GM10266 (cell line): ENCODE data around the gene HSPA9.

Source experiments
- DNase-seq: peaks from one replicate; pipeline ENCODE4 v3.0.0; 2012; ENCODE audit errors: extremely low spot score
- CTCF ChIP-seq: IDR thresholded peaks from 2 replicates; pipeline ENCODE4 v1.5.1; 2012; ENCODE audit warnings: mild to moderate bottlenecking, low read depth; ENCODE audit not compliant: control insufficient read depth, insufficient read depth; ENCODE audit errors: missing control alignments

Gene HSPA9

DNA sequence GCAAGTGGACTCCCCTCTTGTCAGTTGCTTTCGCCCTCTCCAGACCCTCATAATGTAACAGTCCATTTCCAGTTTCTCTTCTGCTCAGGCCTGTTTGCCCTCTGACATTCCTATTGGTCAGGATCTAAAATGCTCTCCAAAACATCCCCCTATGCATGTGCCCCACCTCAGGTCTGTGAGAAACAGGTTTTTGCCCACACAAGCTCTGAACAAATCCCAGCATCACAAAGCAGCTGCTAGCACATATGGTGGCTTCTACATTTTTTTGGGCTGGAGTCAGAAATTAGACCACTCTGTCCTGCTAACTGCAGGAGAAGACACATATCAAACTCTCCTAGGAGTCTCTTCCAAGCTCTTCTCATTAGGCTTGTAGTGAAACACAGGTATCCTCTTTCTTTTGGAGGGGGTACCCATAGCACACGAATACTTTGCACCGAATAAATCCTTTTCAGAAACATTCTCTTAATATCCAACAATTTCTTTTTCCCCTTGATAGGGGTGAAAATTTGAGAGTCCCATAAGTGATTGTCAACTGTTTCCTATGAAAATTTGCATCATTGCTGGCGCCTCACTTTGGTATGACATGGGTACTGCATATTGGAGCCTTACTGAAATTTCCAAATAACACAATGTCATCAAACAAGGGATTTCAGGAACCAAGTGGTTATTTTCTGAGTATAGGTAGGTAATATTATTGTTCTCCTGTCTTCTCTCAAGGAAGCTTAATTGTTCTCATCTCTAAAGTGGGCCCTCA lies 19.3 kb upstream of the HSPA9 start:
- peak; percentile 32 for TF ChIP-seq CTCF
- DNase-seq: no peak

- TF ChIP-seq CTCF: no peak
- DNase-seq: no peak
Observed at GRCh38 chr5:138588013-138588788, 13.0 kb upstream of the HSPA9 start.

GRCh38 chr5:138585157-138585556 lies 10.0 kb upstream of the HSPA9 start:
- no peak for DNase-seq
- TF ChIP-seq CTCF: no peak

GRCh38 chr5:138583984-138584637 lies 8.9 kb upstream of the HSPA9 start:
- no peak for TF ChIP-seq CTCF

GRCh38 chr5:138582959-138583358 lies 7.8 kb upstream of the HSPA9 start:
- TF ChIP-seq CTCF: no peak
- no peak for DNase-seq

More at GRCh38 chr5:138583984-138584637, 8.9 kb upstream of the HSPA9 start:
- no peak for DNase-seq

DNA sequence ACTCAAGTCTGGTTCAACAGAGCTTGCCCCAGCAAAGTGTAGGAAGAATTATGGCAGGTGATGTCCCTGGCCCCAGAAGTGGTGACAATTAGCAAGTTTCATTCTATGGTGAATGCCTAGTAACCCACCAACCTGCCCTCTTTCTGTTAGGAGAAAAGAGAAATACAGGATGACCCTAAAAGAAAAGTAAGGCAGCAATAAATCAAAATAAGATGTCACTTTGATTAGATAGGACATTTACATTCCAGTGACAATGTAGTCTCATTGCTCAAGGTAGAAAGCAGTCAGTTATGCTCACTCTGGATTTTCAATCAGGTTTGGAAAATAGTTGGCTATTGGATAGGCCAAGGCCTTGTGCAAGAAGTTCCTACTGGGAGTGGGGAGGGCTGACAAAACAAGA lies 5.6 kb upstream of the HSPA9 start:
- DNase-seq: no peak
- TF ChIP-seq CTCF: no peak
